NCI-H226 (cell line): ENCODE measurements around the gene MACROD2.

Source experiments
- DNase-seq: peaks from one replicate; pipeline ENCODE4 v3.0.0-alpha.2; 2015

Gene MACROD2

DNA sequence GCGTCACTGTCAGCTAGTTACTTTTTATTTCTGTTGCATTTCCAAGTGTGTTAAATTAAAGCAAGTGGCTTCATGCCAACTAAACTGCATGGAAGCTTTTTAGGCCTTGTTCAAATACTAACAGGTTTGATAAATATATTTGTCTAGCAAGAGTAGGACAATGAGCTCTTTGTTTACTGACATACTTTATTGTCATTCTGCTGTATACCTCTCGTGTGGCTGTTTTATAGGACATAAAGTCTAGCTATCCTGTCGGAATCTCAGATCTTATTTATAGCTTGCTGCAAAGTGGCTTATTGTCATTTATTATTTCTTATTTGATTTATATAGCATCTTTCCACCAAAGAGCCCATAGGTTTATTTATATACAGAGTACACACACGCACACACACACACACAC is 1866.9 kb downstream of the MACROD2 start:
- DNase-seq = no peak

- no peak for DNase-seq
Measured at GRCh38 chr20:15863735-15864134, 1868.4 kb downstream of the MACROD2 start.

DNA sequence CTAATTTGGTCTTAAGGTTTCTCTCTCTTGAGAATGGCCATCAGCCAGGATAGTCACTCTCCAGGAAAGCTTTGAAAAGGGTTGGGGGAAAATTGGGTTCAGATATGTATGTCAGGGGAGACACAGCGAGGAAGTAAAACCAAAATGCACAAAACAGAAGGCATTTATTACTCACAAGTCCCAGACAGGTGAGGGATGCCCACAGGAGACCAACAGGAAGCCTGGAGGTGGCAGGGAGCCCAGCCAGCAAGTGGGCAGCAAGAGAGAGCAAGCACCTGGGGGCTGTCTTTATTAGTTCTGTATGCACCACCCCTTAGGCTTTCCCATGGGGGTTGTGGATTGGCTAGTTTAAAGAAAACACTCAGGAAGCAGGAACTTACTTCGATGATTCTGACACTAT is 1870.2 kb downstream of the MACROD2 start:
- DNase-seq = no peak

GRCh38 chr20:15866916-15867730 is 1871.8 kb downstream of the MACROD2 start:
- no peak for DNase-seq

GRCh38 chr20:15867899-15868298 is 1872.6 kb downstream of the MACROD2 start:
- no peak for DNase-seq

DNA sequence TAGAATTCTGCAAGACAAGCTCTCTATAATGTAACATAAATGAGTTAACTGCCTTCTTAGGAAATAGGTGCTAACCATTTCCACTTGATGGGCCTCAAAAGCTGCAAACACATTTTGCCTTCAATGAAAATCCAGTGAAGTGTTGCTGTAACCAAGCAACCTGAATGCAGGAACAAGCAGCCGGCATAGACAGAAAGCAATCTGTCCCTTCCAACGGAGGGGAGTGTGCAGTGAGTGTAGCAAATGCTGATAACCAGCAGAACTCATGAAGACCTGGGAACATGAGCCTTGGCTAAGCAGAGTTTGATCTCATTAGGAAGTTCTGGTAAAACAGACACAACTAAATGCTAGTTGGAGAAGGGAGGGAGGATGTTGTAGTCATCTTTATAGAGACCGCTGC is 1880.1 kb downstream of the MACROD2 start:
- no peak for DNase-seq

- DNase-seq = no peak
Measured at GRCh38 chr20:15882553-15882952, 1887.2 kb downstream of the MACROD2 start.

- no peak for DNase-seq
Measured at GRCh38 chr20:15886250-15886649, 1890.9 kb downstream of the MACROD2 start.

GRCh38 chr20:15887387-15887786 is 1892.1 kb downstream of the MACROD2 start:
- no peak for DNase-seq

- DNase-seq = no peak
Measured at GRCh38 chr20:15889061-15889460, 1893.7 kb downstream of the MACROD2 start.

DNA sequence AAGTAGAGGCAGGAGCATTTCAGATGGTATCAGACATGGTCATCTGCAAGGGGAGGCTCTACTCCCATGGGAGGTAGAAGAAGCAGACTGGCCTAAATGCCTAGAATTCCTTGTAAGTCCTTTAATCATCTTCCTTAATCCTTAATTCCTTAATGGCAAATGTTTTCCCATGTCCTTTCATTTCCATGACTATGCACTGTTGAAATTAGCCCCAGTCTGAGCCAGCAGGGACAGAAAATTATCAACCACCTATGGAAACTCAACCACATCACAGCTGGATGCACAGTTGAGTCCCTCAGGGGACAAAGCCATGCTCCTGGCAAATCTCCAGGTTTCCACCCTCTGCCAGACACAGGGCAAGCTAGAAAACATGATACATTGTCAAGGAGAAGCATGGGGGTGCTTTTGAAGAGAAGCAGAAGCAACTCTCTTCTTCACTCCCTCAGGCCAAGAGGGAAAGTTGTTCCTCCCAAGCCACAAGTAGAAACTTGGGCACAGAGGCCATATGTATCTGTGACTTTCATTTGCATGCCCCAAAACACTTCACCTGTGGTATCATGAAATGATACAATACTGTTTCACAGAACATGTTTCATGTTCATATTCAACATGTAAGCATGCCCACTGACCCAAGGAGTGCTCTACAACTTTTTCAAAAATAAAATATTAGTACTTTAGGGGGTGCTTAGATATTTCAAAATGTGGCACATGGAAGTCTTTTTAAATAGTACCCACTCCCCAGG is 1894.4 kb downstream of the MACROD2 start:
- no peak for DNase-seq

DNA sequence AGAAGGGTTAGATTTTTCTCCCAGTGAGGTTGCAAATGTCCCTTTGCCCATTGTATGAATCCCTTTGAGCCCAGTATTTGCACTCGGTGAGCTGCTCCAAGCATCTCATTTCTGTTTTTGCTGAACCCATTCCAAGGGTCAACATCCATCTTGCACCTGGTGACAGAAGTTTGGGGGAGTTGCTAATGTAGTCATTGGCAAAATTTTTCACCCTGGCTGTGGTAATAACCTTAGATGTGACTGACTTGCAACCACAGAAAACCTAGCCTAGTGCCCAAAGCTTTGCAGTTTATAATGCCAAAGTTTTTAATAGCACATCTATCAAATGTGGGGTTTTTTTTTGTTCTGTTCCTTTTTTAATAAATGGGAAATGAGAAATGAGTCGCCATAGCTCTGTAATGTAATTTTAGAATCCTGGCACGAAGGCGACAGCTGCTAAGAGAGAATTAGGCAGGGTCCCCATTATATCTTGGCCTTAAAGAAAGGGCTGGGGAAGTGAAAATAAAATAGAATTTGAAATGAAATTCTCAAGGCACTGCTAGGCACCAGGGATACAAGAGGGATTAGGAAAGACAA is 1895.2 kb downstream of the MACROD2 start:
- DNase-seq = no peak

DNA sequence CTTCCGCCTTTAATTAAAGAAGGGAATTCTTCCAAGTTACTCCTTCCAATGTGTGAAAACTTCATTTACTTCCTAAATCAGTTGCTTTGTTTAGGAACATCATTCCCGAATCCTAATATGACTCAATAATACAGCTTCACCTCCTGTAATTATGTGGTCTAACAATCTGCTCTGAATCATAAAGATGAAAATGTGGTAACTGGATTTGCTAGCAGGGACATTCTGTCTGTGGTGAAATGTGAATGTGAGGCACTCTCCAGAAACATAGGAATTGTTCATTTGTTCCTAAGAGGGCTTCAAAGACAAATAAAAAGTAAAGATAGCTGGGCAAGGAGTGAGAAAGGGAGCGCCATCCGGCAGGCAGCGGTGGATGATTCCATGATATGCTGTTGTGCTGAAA is 1899.8 kb downstream of the MACROD2 start:
- no peak for DNase-seq

DNA sequence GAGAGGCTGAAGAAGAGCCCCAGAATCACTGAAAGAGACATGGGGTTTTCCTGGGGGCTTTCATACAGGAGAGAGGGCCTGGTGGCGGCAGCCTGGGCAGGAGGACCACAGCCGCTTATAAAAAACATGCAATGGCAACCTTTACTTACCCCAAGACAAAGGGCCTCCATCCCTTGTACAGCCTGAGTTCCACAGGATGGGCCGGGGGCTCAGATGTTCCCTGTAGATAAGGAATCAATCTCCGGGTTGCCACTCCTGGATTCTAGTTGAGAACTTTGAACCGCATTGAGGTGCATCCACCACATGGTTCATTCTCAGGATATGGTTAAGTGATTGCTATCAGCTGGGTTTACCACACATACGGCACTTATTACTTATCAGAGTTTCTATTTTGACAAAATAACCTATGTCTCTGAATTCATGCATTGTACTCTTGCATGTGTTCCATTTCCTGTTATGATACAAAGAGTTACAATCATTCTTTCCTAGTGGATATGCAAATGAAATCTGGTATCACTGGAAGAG is 1900.3 kb downstream of the MACROD2 start:
- DNase-seq = no peak

DNA sequence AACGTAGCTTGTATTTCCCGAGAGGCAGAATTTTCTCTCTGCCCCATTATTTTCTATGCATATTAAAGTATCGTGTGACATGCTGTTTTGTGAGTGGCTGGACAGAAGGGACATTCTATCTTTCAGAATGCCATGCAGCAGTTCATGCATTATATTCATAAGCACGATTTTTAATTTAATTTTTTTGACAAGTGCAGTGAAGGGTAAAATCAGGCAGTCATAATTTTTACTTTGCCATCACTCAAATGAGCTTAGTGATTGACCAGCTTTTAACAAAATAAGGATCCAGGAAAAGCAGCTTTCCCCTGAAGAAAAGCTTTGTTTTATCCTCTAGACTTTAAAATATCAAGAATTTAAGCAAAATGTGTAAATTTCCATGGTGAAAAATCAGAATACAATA is 1904.7 kb downstream of the MACROD2 start:
- DNase-seq = no peak

- no peak for DNase-seq
Measured at GRCh38 chr20:15900443-15900842, 1905.1 kb downstream of the MACROD2 start.

GRCh38 chr20:15902493-15902892 is 1907.2 kb downstream of the MACROD2 start:
- DNase-seq = no peak

- no peak for DNase-seq
Measured at GRCh38 chr20:15905661-15906060, 1910.3 kb downstream of the MACROD2 start.

GRCh38 chr20:15909995-15910394 is 1914.7 kb downstream of the MACROD2 start:
- no peak for DNase-seq

- no peak for DNase-seq
Measured at GRCh38 chr20:15911581-15911980, 1916.3 kb downstream of the MACROD2 start.

DNA sequence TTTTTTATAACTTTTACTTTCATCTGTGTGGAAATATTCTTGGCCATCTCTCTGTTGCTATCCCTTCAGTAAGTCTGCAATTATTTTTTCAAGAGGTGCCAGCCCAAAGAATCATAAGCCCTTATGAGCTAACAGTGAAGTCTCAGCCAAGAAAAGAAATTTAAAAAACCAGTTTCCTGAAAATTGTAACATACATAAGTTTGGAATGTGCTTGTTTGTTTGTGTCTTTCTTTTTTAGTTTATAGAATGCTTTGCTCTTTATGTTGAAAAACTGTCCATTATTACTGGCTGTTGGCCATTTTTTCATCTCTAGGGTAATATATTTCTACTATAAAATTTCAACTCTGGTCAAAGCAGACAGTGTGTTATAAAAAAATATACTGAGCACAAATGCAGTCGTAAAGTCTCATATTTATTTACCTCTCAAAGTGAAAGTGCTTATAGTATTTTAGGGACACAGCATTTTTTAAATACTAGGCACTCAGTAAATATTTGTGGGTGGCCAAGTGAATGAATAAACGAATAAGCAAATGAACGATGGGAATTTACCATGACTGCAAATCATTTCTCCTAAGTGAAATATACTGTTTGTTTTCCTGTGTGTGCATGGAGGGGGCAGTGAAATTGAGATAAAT is 1918.2 kb downstream of the MACROD2 start:
- no peak for DNase-seq

DNA sequence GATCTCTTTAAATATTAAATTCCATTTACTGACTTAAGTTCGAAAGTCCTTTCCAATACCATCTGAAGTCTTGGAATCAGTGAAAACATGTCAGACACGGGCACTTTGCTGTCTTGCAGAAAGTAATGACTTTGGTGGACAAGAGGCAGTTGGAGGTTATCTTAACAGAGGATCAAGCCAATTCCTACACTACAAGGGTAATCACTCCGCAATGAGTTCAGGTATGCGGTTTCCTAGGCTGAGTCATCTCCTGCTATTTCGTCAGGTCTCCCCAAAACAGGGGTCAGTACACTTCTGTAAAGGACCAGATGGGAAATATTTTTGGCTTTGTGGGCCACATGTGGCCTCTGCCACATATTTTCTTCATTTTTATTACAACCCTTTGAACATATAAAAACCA is 1921.3 kb downstream of the MACROD2 start:
- no peak for DNase-seq

- DNase-seq = no peak
Measured at GRCh38 chr20:15917283-15917682, 1922.0 kb downstream of the MACROD2 start.
